ENCODE measurements around the gene SPACA6. TPM values are rescaled to one million over a fixed set of nuclear protein-coding genes. Genes with fewer than 3 reads are reported as not detected.

Gene SPACA6
- total RNA-seq, 2 experiments from 2014 or later: 2.5 to 12.5 TPM

- H3K36me3 ChIP-seq (ENCODE audit: insufficient read depth, low read length): no peaks in the 10 kb centered on the region
- no peaks in the 10 kb centered on the region for H3K79me2 ChIP-seq (ENCODE audit: insufficient read depth, low read depth, low read length)
- H3K4me2 ChIP-seq (ENCODE audit: low read length): no peak overlapping the region
- no peak overlapping the region for H3K27ac ChIP-seq (ENCODE audit: low read depth, low read length, poor library complexity, severe bottlenecking)
- no peak overlapping the region for H2AFZ ChIP-seq (ENCODE audit: low read length)
- CTCF ChIA-PET (ENCODE audit: unreplicated experiment): no interaction called here
- intact Hi-C loops (cut with micrococcal nuclease; ENCODE audit: unreplicated experiment): no loop called here
- H3K9me2 ChIP-seq (ENCODE audit: insufficient read depth, low read length): no peaks in the 10 kb centered on the region
- H3K4me1 ChIP-seq (ENCODE audit: insufficient read depth, low read length, poor library complexity, severe bottlenecking): no peaks in the 10 kb centered on the region
- no TSS peak for BruUV-seq (replicated peaks)
- no peak for DNase-seq (ENCODE audit: low spot score)
- no peaks in the 10 kb centered on the region for H4K20me1 ChIP-seq (ENCODE audit: insufficient read depth, low read length)
- no peaks in the 10 kb centered on the region for H3K9me3 ChIP-seq (ENCODE audit: low read length)
- POLR2A ChIA-PET: no interaction called here
- no peak for TF ChIP-seq CTCF (conservative IDR thresholded peaks at IDR 0.05; ENCODE audit: low read length)
- TF ChIP-seq EZH2phosphoT487 (IDR thresholded peaks at IDR 0.05; ENCODE audit: borderline replicate concordance, low read depth, low read length): no peak
- H3K4me3 ChIP-seq (ENCODE audit: low read depth, low read length, poor library complexity, severe bottlenecking): no peak overlapping the region
Observed at GRCh38 chr19:51739466-51740213, 46.5 kb downstream of the SPACA6 start.

- no peak for DNase-seq (ENCODE audit: low spot score)
Observed at GRCh38 chr19:51740356-51740755, 47.2 kb downstream of the SPACA6 start.

More at GRCh38 chr19:51740356-51740755, 47.2 kb downstream of the SPACA6 start:
- Histone ChIP-seq H3K27ac (ENCODE audit: low read depth, low read length, poor library complexity, severe bottlenecking) (no peak overlapping the region), H3K4me3 (ENCODE audit: low read depth, low read length, poor library complexity, severe bottlenecking) (no peak overlapping the region), H3K4me2 (ENCODE audit: low read length) (no peak overlapping the region), H2AFZ (ENCODE audit: low read length) (no peak overlapping the region), H4K20me1 (ENCODE audit: insufficient read depth, low read length) (no peaks in the 10 kb centered on the region), H3K79me2 (ENCODE audit: insufficient read depth, low read depth, low read length) (no peaks in the 10 kb centered on the region), H3K9me2 (ENCODE audit: insufficient read depth, low read length) (no peaks in the 10 kb centered on the region), H3K36me3 (ENCODE audit: insufficient read depth, low read length) (no peaks in the 10 kb centered on the region), H3K9me3 (ENCODE audit: low read length) (no peaks in the 10 kb centered on the region), H3K4me1 (ENCODE audit: insufficient read depth, low read length, poor library complexity, severe bottlenecking) (no peaks in the 10 kb centered on the region)
- POLR2A ChIA-PET: no interaction called here
- no peak for TF ChIP-seq EZH2phosphoT487 (IDR thresholded peaks at IDR 0.05; ENCODE audit: borderline replicate concordance, low read depth, low read length)
- TF ChIP-seq CTCF (conservative IDR thresholded peaks at IDR 0.05; ENCODE audit: low read length): no peak
- no TSS peak for BruUV-seq (replicated peaks)
- CTCF ChIA-PET (ENCODE audit: unreplicated experiment): no interaction called here
- intact Hi-C loops (cut with micrococcal nuclease; ENCODE audit: unreplicated experiment): no loop called here

Measured in OCI-LY7 (cell line).